Measurements from ENCODE around the gene FKBP6.
"Not testable (repeated sequence)": the region's sequence is repeated elsewhere in the genome, so short reads cannot be mapped to it uniquely, and the experiment has no call there.

GRCh38 chr7:73377413-73378200, 49.6 kb downstream of the FKBP6 start:
- not testable (repeated sequence) for TF ChIP-seq CTCF, EP300 (IDR thresholded peaks at IDR 0.05)
